ENCODE measurements around the gene HGS.

HGS gene

GRCh38 chr17:81685108-81685507 is 1.3 kb downstream of the HGS start:
- Histone ChIP-seq H3K4me2 (ENCODE audit: low read length) (peak overlapping the region; percentile 99), H3K9me2 (replicated peaks; ENCODE audit: control insufficient read depth, low read length) (no peaks in the 10 kb centered on the region), H3K27me3 (ENCODE audit: control insufficient read depth, low read length) (no peaks in the 10 kb centered on the region), H3K36me3 (ENCODE audit: control insufficient read depth, low read length) (peaks cover 75% of the 10 kb centered on the region), H3K79me2 (ENCODE audit: control insufficient read depth, low read length) (peaks cover 78% of the 10 kb centered on the region), H3K9me3 (ENCODE audit: control insufficient read depth, insufficient read depth, low read length) (no peaks in the 10 kb centered on the region), H4K20me1 (ENCODE audit: control insufficient read depth, insufficient read depth, low read depth, low read length) (peaks cover 19% of the 10 kb centered on the region; the same call in 1 of the 2 replicates), H3K4me1 (ENCODE audit: control insufficient read depth, low read length) (peaks cover 22% of the 10 kb centered on the region), H3K4me3 (ENCODE audit: low read length) (peak overlapping the region; percentile 92), H3K27ac (ENCODE audit: low read depth, low read length) (no peak overlapping the region), H3F3A (ENCODE audit: control insufficient read depth, insufficient read depth) (no peaks in the 10 kb centered on the region)
- TF ChIP-seq EZH2phosphoT487 (IDR thresholded peaks at IDR 0.05; ENCODE audit: borderline replicate concordance, low read length) (no peak), CTCF (IDR thresholded peaks at IDR 0.05; ENCODE audit: low read depth, low read length, poor library complexity, severe bottlenecking) (no peak)

- TF ChIP-seq CTCF (IDR thresholded peaks at IDR 0.05; ENCODE audit: low read depth, low read length, poor library complexity, severe bottlenecking) (no peak), EZH2phosphoT487 (IDR thresholded peaks at IDR 0.05; ENCODE audit: borderline replicate concordance, low read length) (no peak)
- Histone ChIP-seq H3K36me3 (ENCODE audit: control insufficient read depth, low read length) (peaks cover 84% of the 10 kb centered on the region), H3K79me2 (ENCODE audit: control insufficient read depth, low read length) (peaks cover 75% of the 10 kb centered on the region), H3K4me3 (ENCODE audit: low read length) (no peak overlapping the region), H3K27me3 (ENCODE audit: control insufficient read depth, low read length) (no peaks in the 10 kb centered on the region), H3K27ac (ENCODE audit: low read depth, low read length) (no peak overlapping the region), H3K4me2 (ENCODE audit: low read length) (no peak overlapping the region), H3K9me2 (replicated peaks; ENCODE audit: control insufficient read depth, low read length) (no peaks in the 10 kb centered on the region), H3F3A (ENCODE audit: control insufficient read depth, insufficient read depth) (no peaks in the 10 kb centered on the region), H3K9me3 (ENCODE audit: control insufficient read depth, insufficient read depth, low read length) (no peaks in the 10 kb centered on the region), H3K4me1 (ENCODE audit: control insufficient read depth, low read length) (peaks cover 22% of the 10 kb centered on the region), H4K20me1 (ENCODE audit: control insufficient read depth, insufficient read depth, low read depth, low read length) (peaks cover 19% of the 10 kb centered on the region; the same call in 1 of the 2 replicates)
Measured at GRCh38 chr17:81686614-81687013, 2.8 kb downstream of the HGS start.

GRCh38 chr17:81687770-81688541 is 4.1 kb downstream of the HGS start:
- no peak overlapping the region for H3K4me2 ChIP-seq (ENCODE audit: low read length)
- peaks cover 61% of the 10 kb centered on the region for H3K79me2 ChIP-seq (ENCODE audit: control insufficient read depth, low read length)
- H3K36me3 ChIP-seq (ENCODE audit: control insufficient read depth, low read length), result peaks cover 87% of the 10 kb centered on the region
- H3F3A ChIP-seq (ENCODE audit: control insufficient read depth, insufficient read depth), result no peaks in the 10 kb centered on the region
- no peak overlapping the region for H3K4me3 ChIP-seq (ENCODE audit: low read length)
- H3K4me1 ChIP-seq (ENCODE audit: control insufficient read depth, low read length), result peaks cover 14% of the 10 kb centered on the region
- no peaks in the 10 kb centered on the region for H3K9me2 ChIP-seq (replicated peaks; ENCODE audit: control insufficient read depth, low read length)
- H3K27ac ChIP-seq (ENCODE audit: low read depth, low read length), result no peak overlapping the region
- TF ChIP-seq EZH2phosphoT487 (IDR thresholded peaks at IDR 0.05; ENCODE audit: borderline replicate concordance, low read length) (no peak), CTCF (IDR thresholded peaks at IDR 0.05; ENCODE audit: low read depth, low read length, poor library complexity, severe bottlenecking) (no peak)
- H4K20me1 ChIP-seq (ENCODE audit: control insufficient read depth, insufficient read depth, low read depth, low read length), result peaks cover 13% of the 10 kb centered on the region; the same call in 1 of the 2 replicates
- no peaks in the 10 kb centered on the region for H3K9me3 ChIP-seq (ENCODE audit: control insufficient read depth, insufficient read depth, low read length)
- no peaks in the 10 kb centered on the region for H3K27me3 ChIP-seq (ENCODE audit: control insufficient read depth, low read length)

Measured in DOHH2 (cell line).